Breast epithelium (tissue), 4 donors: ENCODE data around the gene NRCAM. TPM values are rescaled to one million over a fixed set of nuclear protein-coding genes. Genes with fewer than 3 reads are reported as not detected.
"Not testable (repeated sequence)": the region's sequence is repeated elsewhere in the genome, so short reads cannot be mapped to it uniquely, and the experiment has no call there.

Source experiments
- DNase-seq, 2 donors: peaks; one replicate each; pipeline ENCODE4 v3.0.0-alpha.2; 2019; ENCODE audit warnings: low spot score in 2 of 2
- H3K27ac ChIP-seq, 2 donors: fragments of 200-600 bp; sonication (generic) in 1 of 2; one replicate each; pipeline ENCODE4 v1.5.1; 2016 to 2019; ENCODE audit warnings: mild to moderate bottlenecking in 1 of 2
- H3K27me3 ChIP-seq, 2 donors: fragments of 200-600 bp; sonication (generic) in 1 of 2; one replicate each; pipeline versions ENCODE4 v1.5.1 to v1.6.0; 2017 to 2019; ENCODE audit warnings: control low read depth in 1 of 2, mild to moderate bottlenecking in 1 of 2
- H3K36me3 ChIP-seq: fragments of 200-600 bp; one replicate; pipeline ENCODE4 v1.5.1; 2019
- H3K4me1 ChIP-seq, 2 donors: fragments of 200-600 bp; sonication (generic); one replicate each; pipeline ENCODE4 v1.5.1; 2016 to 2019; ENCODE audit warnings: control low read depth in 1 of 2
- H3K4me3 ChIP-seq, 3 donors: fragments of 200-600 bp; sonication (generic); 1 replicate in 2 of 3; 2 replicates in 1 of 3; pipeline ENCODE4 v1.5.1; 2016 to 2019; ENCODE audit warnings: mild to moderate bottlenecking in 3 of 3, moderate library complexity in 2 of 3
- H3K9me3 ChIP-seq, 2 donors: fragments of 200-600 bp; sonication (generic) in 1 of 2; one replicate each; pipeline ENCODE4 v1.5.1; 2016 to 2019; ENCODE audit warnings: control low read depth in 1 of 2
- CTCF ChIP-seq, 3 donors: fragments of 450-650 bp; IDR thresholded peaks; one replicate each; pipeline ENCODE4 v1.5.1; 2016 to 2017; ENCODE audit warnings: antibody characterized with exemption in 3 of 3, mild to moderate bottlenecking in 3 of 3, moderate library complexity in 3 of 3
- POLR2A ChIP-seq: fragments of 450-650 bp; IDR thresholded peaks from one replicate; pipeline ENCODE4 v1.6.1; 2016; ENCODE audit warnings: antibody characterized with exemption, mild to moderate bottlenecking, moderate library complexity
- POLR2AphosphoS5 ChIP-seq, 3 donors: sonication (generic); formaldehyde crosslinking; IDR thresholded peaks; one replicate each; pipeline ENCODE4 v1.6.1; 2017; ENCODE audit warnings: antibody characterized with exemption in 3 of 3
- intact Hi-C: fragments of 100-400 bp; cut with DNase I; formaldehyde crosslinking; loops from one replicate; pipeline ENCODE4 v1.15.1; 2023; ENCODE audit warnings: low total_unique reads
- total RNA-seq, 3 donors: library from RNA; depleted of rRNA; stranded (reverse); fragments of >200 nt; gene quantifications; one replicate each; pipeline ENCODE4 v1.1.0, GENCODE V29; 2016

The NRCAM gene
- total RNA-seq, 3 donors from 2014 or later = 3.3 to 62.4 (median 4.2) TPM

GRCh38 chr7:108402865-108403264, 53.4 kb downstream of the NRCAM start:
- Histone ChIP-seq H3K27ac (no peak overlapping the region), H3K4me3 (no peak overlapping the region), H3K4me1 (no peaks in the 10 kb centered on the region), H3K36me3 (no peaks in the 10 kb centered on the region), H3K9me3 (no peaks in the 10 kb centered on the region), H3K27me3 (no peaks in the 10 kb centered on the region)
- no peak for DNase-seq
- TF ChIP-seq POLR2A (no peak), POLR2AphosphoS5 (IDR thresholded peaks at IDR 0.05) (no peak), CTCF (IDR thresholded peaks at IDR 0.05) (no peak)
- intact Hi-C loops = no loop called here

- Histone ChIP-seq H3K36me3 (no peaks in the 10 kb centered on the region), H3K4me3 (no peak overlapping the region), H3K27me3 (no peaks in the 10 kb centered on the region), H3K27ac (no peak overlapping the region), H3K4me1 (no peaks in the 10 kb centered on the region), H3K9me3 (no peaks in the 10 kb centered on the region)
- DNase-seq = no peak
- no peak for TF ChIP-seq CTCF (IDR thresholded peaks at IDR 0.05)
- no peak for TF ChIP-seq POLR2AphosphoS5 (IDR thresholded peaks at IDR 0.05)
- TF ChIP-seq POLR2A = no peak
- intact Hi-C loops = no loop called here
These were observed 60.2 kb downstream of the NRCAM start for GRCh38 chr7:108396080-108396479.

- Histone ChIP-seq H3K4me3 (no peak overlapping the region), H3K36me3 (no peaks in the 10 kb centered on the region), H3K4me1 (no peaks in the 10 kb centered on the region), H3K27me3 (no peaks in the 10 kb centered on the region), H3K27ac (no peak overlapping the region), H3K9me3 (no peaks in the 10 kb centered on the region)
- intact Hi-C loops = no loop called here
- TF ChIP-seq CTCF (IDR thresholded peaks at IDR 0.05) = no peak
- no peak for TF ChIP-seq POLR2AphosphoS5 (IDR thresholded peaks at IDR 0.05)
- TF ChIP-seq POLR2A = no peak
- DNase-seq = no peak
These were observed 60.8 kb downstream of the NRCAM start for GRCh38 chr7:108395426-108395825.

GRCh38 chr7:108393097-108393496, 63.1 kb downstream of the NRCAM start:
- intact Hi-C loops, DNase-seq: not testable (repeated sequence)

GRCh38 chr7:108387686-108388085, 68.5 kb downstream of the NRCAM start:
- DNase-seq, intact Hi-C loops, H3K4me3 ChIP-seq, H3K4me1 ChIP-seq, H3K9me3 ChIP-seq, H3K36me3 ChIP-seq, H3K27me3 ChIP-seq, H3K27ac ChIP-seq: not testable (repeated sequence)

More at GRCh38 chr7:108393097-108393496, 63.1 kb downstream of the NRCAM start:
- H3K36me3 ChIP-seq, H3K27ac ChIP-seq, H3K9me3 ChIP-seq, H3K27me3 ChIP-seq, H3K4me3 ChIP-seq, H3K4me1 ChIP-seq: not testable (repeated sequence)

GRCh38 chr7:108385834-108386422, 70.3 kb downstream of the NRCAM start:
- H3K36me3 ChIP-seq = no peaks in the 10 kb centered on the region
- no peak overlapping the region for H3K4me3 ChIP-seq
- H3K9me3 ChIP-seq = no peaks in the 10 kb centered on the region
- DNase-seq = no peak
- H3K27me3 ChIP-seq = no peaks in the 10 kb centered on the region
- no peak overlapping the region for H3K27ac ChIP-seq
- H3K4me1 ChIP-seq = no peaks in the 10 kb centered on the region
- intact Hi-C loops = no loop called here
- TF ChIP-seq POLR2A = no peak
- TF ChIP-seq CTCF (IDR thresholded peaks at IDR 0.05) = no peak
- TF ChIP-seq POLR2AphosphoS5 (IDR thresholded peaks at IDR 0.05) = no peak
